ENCODE measurements around the gene BLOC1S1.

- TF ChIP-seq CTCF (conservative IDR thresholded peaks at IDR 0.05; ENCODE audit: low read depth, low read length) (no peak), EZH2 (IDR thresholded peaks at IDR 0.05; ENCODE audit: borderline replicate concordance, low read depth, low read length, poor library complexity, severe bottlenecking) (no peak)
Observed at GRCh38 chr12:55718015-55718414, 2.2 kb downstream of the BLOC1S1 start.

Data from A673 (cell line).